Panc1 (cell line): ENCODE measurements around the gene ZNF407. TPM values are rescaled to one million over a fixed set of nuclear protein-coding genes. Genes with fewer than 3 reads are reported as not detected.
A peak's percentile ranks its signal among the peaks of the same experiment; 100 is the strongest.

Experiments used
- ATAC-seq: fragments of 200-7000 bp; cut with Tn5 transposase; 2 replicates; pipeline ENCODE4 v1.9.1; 2020; ENCODE audit warnings: mild to moderate bottlenecking, moderate library complexity
- BruUV-seq: library from RNA; stranded (reverse); fragments of 400-500 nt; replicated peaks from 2 replicates; lab custom pipeline; 2021; lab: Mats Ljungman, UMichigan
- CTCF ChIA-PET: fragments of 300-600 bp; sonication (Branson Sonifier 250); formaldehyde crosslinking; loops from one replicate; lab custom pipeline; 2022; ENCODE audit warnings: antibody characterized with exemption; lab: Charles Lee
- POLR2A ChIA-PET: fragments of 300-600 bp; sonication (Branson Sonifier 250); formaldehyde crosslinking; loops from one replicate; lab custom pipeline; 2022; ENCODE audit warnings: antibody characterized with exemption; lab: Charles Lee
- DNase-seq: peaks from one replicate; pipeline ENCODE4 v3.0.0-alpha.2; 2010; ENCODE audit warnings: low read depth, low spot score
- H3K27ac ChIP-seq: 2 replicates; pipeline ENCODE4 v1.5.1; 2011; ENCODE audit warnings: mild to moderate bottlenecking, low read length, inconsistent platforms
- H3K27me3 ChIP-seq: fragments of 200-500 bp; sonication (Bioruptor generic); 2 replicates; pipeline ENCODE4 v1.6.0; 2014; ENCODE audit warnings: low read length, inconsistent platforms; ENCODE audit not compliant: control insufficient read depth, insufficient read depth
- H3K36me3 ChIP-seq: fragments of 200-500 bp; sonication (Bioruptor generic); 2 replicates; pipeline ENCODE4 v1.5.1; 2014; ENCODE audit warnings: inconsistent platforms, mild to moderate bottlenecking, low read length, moderate library complexity; ENCODE audit not compliant: control insufficient read depth, insufficient read depth
- H3K4me1 ChIP-seq: 2 replicates; pipeline ENCODE4 v1.5.1; 2011; ENCODE audit warnings: inconsistent platforms, mild to moderate bottlenecking, low read length, moderate library complexity; ENCODE audit not compliant: control insufficient read depth, insufficient read depth
- H3K4me3 ChIP-seq, 2 experiments: 2 replicates each; pipeline ENCODE4 v1.5.1; 2011 to 2012; ENCODE audit warnings: low read depth in 2 of 2, low read length in 2 of 2, mild to moderate bottlenecking in 2 of 2, inconsistent platforms in 1 of 2, moderate library complexity in 1 of 2
- H3K9me3 ChIP-seq: fragments of 200-500 bp; sonication (Bioruptor generic); 2 replicates; pipeline ENCODE4 v1.5.1; 2014; ENCODE audit warnings: low read depth, mild to moderate bottlenecking, inconsistent platforms, low read length, moderate library complexity; ENCODE audit not compliant: control insufficient read depth, insufficient read depth
- POLR2AphosphoS5 ChIP-seq: IDR thresholded peaks from 2 replicates; pipeline ENCODE4 v1.6.1; 2012; ENCODE audit warnings: mild to moderate bottlenecking, low read depth, low read length, moderate library complexity
- SIN3A ChIP-seq: IDR thresholded peaks from 2 replicates; pipeline ENCODE4 v1.6.1; 2012; ENCODE audit warnings: low read depth, mild to moderate bottlenecking, low read length, moderate library complexity, borderline replicate concordance; ENCODE audit not compliant: insufficient read depth
- TCF7L2 ChIP-seq: IDR thresholded peaks from 2 replicates; pipeline ENCODE4 v1.6.1; 2011; ENCODE audit warnings: mild to moderate bottlenecking, low read depth, low read length, inconsistent platforms
- in situ Hi-C: cut with HindIII; loops from 2 replicates; pipeline ENCODE4 v1.10.0; 2016; ENCODE audit warnings: low sequenced_read_pairs, low pct_unique_long_range_greater_than_20kb
- intact Hi-C: fragments of 100-400 bp; cut with micrococcal nuclease; formaldehyde crosslinking; loops from one replicate; pipeline ENCODE4 v1.10.0; 2022; ENCODE audit not compliant: unreplicated experiment
- total RNA-seq: library from RNA; stranded (reverse); gene quantifications from one replicate; pipeline ENCODE4 v1.2.1, GENCODE V29; 2021; ENCODE audit not compliant: unreplicated experiment
- TF ChIP-seq, protein P1 (sequence below): fragments of 450-650 bp; IDR thresholded peaks from 2 replicates; pipeline ENCODE4 v1.5.1; 2017; ENCODE audit warnings: mild to moderate bottlenecking
- TF ChIP-seq, protein P2 (sequence below), 2 experiments: IDR thresholded peaks; 2 replicates each; pipeline ENCODE4 v1.6.1; 2011 to 2012; ENCODE audit warnings: low read depth in 2 of 2, control low read depth in 1 of 2, low read length in 1 of 2, mild to moderate bottlenecking in 1 of 2, moderate library complexity in 1 of 2; ENCODE audit not compliant: insufficient read depth in 1 of 2

ZNF407 gene
- total RNA-seq, 1 experiment from 2014 or later: 16.8 TPM

DNA sequence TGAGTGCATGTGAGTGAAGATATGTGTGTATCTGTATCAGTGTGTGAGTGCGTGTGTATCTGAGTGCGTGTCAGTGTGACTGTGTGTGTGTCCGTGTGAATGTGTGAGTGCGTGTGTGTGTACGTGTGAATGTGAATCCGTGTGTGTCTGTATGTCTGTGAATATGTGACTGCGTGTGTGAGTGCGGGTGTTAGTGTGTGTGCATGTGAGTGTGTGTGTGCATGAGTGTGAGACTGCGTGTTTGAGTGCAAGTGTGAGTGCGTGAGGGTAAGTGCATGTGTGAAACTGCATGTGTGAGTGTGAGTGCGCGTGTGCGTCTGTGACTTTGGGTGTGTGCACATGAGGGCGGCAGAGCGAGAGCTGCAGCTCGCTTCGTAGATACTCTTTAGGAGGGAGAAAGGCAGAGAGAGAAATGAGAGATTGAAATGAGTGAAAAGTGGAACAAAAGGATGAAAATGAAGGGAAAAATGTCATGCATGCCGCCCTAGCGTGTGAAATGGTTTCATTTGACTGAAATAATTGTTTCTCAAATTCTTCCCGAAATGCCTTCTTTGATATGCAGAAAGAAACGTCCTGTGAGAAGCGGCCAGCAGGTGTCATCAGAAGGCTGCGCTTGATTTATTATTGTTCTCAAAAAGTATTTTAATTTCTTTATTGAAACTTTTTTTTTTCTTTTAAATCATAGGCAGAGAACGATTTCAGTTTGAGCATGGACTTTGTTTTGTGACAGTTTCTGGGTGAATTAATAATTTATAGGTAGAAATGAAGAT is 25.6 kb downstream of the ZNF407 start:
- DNase-seq (no peak), ATAC-seq (no peak; the same call in 1 of the 2 replicates)
- TF ChIP-seq SIN3A: no peak
- TF ChIP-seq, protein P1, sequence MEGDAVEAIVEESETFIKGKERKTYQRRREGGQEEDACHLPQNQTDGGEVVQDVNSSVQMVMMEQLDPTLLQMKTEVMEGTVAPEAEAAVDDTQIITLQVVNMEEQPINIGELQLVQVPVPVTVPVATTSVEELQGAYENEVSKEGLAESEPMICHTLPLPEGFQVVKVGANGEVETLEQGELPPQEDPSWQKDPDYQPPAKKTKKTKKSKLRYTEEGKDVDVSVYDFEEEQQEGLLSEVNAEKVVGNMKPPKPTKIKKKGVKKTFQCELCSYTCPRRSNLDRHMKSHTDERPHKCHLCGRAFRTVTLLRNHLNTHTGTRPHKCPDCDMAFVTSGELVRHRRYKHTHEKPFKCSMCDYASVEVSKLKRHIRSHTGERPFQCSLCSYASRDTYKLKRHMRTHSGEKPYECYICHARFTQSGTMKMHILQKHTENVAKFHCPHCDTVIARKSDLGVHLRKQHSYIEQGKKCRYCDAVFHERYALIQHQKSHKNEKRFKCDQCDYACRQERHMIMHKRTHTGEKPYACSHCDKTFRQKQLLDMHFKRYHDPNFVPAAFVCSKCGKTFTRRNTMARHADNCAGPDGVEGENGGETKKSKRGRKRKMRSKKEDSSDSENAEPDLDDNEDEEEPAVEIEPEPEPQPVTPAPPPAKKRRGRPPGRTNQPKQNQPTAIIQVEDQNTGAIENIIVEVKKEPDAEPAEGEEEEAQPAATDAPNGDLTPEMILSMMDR: peak; percentile 83
- H3K27me3 ChIP-seq: no peaks in the 10 kb centered on the region
- intact Hi-C loops (no loop called here), in situ Hi-C loops (no loop called here)
- no TSS peak for BruUV-seq
- H3K4me3 ChIP-seq: no peak overlapping the region
- H3K9me3 ChIP-seq: no peaks in the 10 kb centered on the region
- no peaks in the 10 kb centered on the region for H3K36me3 ChIP-seq
- CTCF ChIA-PET: interaction anchor here (0.6 to 1.0 kb wide), 3 partner anchors 17 to 1705 kb away, joined by 3 to 4 read pairs (median 3); no protein-coding TSS in a partner anchor
- POLR2A ChIA-PET: no interaction called here
- H3K27ac ChIP-seq: no peak overlapping the region
- H3K4me1 ChIP-seq: no peaks in the 10 kb centered on the region; the same call in 1 of the 2 replicates

DNA sequence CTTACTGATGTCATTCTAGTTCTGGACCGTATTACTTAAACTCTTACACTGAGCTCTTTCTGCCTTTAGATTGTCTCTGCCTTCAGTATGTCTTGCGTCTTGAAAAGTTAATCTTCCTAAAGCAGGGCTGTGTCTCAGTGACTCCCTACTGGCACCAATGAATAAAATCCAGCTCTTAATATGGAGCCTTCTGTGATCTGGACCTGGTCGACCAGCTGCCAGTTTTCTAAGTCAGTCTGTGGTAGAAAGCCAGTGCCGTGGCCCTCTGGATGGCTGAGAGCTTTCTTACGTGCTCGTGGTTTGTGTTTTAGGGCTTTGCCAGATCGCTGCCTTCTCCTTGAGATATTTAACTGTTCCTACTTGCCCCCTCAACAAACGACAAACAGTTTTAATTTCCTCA is 26.8 kb downstream of the ZNF407 start:
- TF ChIP-seq SIN3A (no peak), TCF7L2 (no peak), POLR2AphosphoS5 (no peak)
- TF ChIP-seq, protein P2, sequence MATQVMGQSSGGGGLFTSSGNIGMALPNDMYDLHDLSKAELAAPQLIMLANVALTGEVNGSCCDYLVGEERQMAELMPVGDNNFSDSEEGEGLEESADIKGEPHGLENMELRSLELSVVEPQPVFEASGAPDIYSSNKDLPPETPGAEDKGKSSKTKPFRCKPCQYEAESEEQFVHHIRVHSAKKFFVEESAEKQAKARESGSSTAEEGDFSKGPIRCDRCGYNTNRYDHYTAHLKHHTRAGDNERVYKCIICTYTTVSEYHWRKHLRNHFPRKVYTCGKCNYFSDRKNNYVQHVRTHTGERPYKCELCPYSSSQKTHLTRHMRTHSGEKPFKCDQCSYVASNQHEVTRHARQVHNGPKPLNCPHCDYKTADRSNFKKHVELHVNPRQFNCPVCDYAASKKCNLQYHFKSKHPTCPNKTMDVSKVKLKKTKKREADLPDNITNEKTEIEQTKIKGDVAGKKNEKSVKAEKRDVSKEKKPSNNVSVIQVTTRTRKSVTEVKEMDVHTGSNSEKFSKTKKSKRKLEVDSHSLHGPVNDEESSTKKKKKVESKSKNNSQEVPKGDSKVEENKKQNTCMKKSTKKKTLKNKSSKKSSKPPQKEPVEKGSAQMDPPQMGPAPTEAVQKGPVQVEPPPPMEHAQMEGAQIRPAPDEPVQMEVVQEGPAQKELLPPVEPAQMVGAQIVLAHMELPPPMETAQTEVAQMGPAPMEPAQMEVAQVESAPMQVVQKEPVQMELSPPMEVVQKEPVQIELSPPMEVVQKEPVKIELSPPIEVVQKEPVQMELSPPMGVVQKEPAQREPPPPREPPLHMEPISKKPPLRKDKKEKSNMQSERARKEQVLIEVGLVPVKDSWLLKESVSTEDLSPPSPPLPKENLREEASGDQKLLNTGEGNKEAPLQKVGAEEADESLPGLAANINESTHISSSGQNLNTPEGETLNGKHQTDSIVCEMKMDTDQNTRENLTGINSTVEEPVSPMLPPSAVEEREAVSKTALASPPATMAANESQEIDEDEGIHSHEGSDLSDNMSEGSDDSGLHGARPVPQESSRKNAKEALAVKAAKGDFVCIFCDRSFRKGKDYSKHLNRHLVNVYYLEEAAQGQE (IDR thresholded peaks at IDR 0.05; ENCODE audit: insufficient read depth in 1 of 2, low read depth in 2 of 2, low read length in 1 of 2): no peak
- TF ChIP-seq, protein P1: no peak
- H3K36me3 ChIP-seq: no peaks in the 10 kb centered on the region
- in situ Hi-C loops (no loop called here), intact Hi-C loops (no loop called here)
- no peaks in the 10 kb centered on the region for H3K9me3 ChIP-seq
- no peak overlapping the region for H3K4me3 ChIP-seq
- CTCF ChIA-PET: interaction anchor here (1.0 kb wide), 1 partner anchor 18 kb away, joined by 3 read pairs; no protein-coding TSS in a partner anchor
- no peak for ATAC-seq
- no peaks in the 10 kb centered on the region; the same call in 1 of the 2 replicates for H3K4me1 ChIP-seq
- BruUV-seq: no TSS peak
- DNase-seq: no peak
- no peak overlapping the region for H3K27ac ChIP-seq
- POLR2A ChIA-PET: interaction anchor here (0.5 kb wide), 1 partner anchor 1869 kb away, joined by 3 read pairs; no protein-coding TSS in a partner anchor
- no peaks in the 10 kb centered on the region for H3K27me3 ChIP-seq
